Ishikawa (cell line): ENCODE results near the gene HTR1D.

Source experiments
- CEBPB ChIP-seq: IDR thresholded peaks from 2 replicates; pipeline ENCODE4 v1.6.1; 2012
- CREB1 ChIP-seq: IDR thresholded peaks from 2 replicates; pipeline ENCODE4 v1.6.1; 2012; ENCODE audit warnings: low read depth
- EGR1 ChIP-seq: IDR thresholded peaks from 2 replicates; pipeline ENCODE4 v1.6.1; 2012
- EP300 ChIP-seq: IDR thresholded peaks from 2 replicates; pipeline ENCODE4 v1.6.1; 2012; ENCODE audit warnings: borderline replicate concordance
- FOXM1 ChIP-seq: IDR thresholded peaks from 2 replicates; pipeline ENCODE4 v1.6.1; 2012; ENCODE audit warnings: low read depth, borderline replicate concordance
- MAX ChIP-seq: IDR thresholded peaks from 2 replicates; pipeline ENCODE4 v1.6.1; 2012
- NFIC ChIP-seq: IDR thresholded peaks from 2 replicates; pipeline ENCODE4 v1.6.1; 2012
- RAD21 ChIP-seq: IDR thresholded peaks from 2 replicates; pipeline ENCODE4 v1.6.1; 2012; ENCODE audit warnings: low read depth
- REST ChIP-seq: IDR thresholded peaks from 2 replicates; pipeline ENCODE4 v1.6.1; 2012; ENCODE audit warnings: low read depth, mild to moderate bottlenecking
- TAF1 ChIP-seq: IDR thresholded peaks from 2 replicates; pipeline ENCODE4 v1.6.1; 2012; ENCODE audit warnings: low read depth, mild to moderate bottlenecking
- TCF12 ChIP-seq: IDR thresholded peaks from 2 replicates; pipeline ENCODE4 v1.6.1; 2012; ENCODE audit warnings: low read depth
- TEAD4 ChIP-seq: IDR thresholded peaks from 2 replicates; pipeline ENCODE4 v1.6.1; 2012
- USF1 ChIP-seq: IDR thresholded peaks from 2 replicates; pipeline ENCODE4 v1.6.1; 2012
- YY1 ChIP-seq: IDR thresholded peaks from 2 replicates; pipeline ENCODE4 v1.6.1; 2012; ENCODE audit warnings: low read depth
- ZBTB7A ChIP-seq: IDR thresholded peaks from 2 replicates; pipeline ENCODE4 v1.6.1; 2012; ENCODE audit warnings: low read depth

HTR1D gene

GRCh38 chr1:23177031-23177430 lies 40.3 kb downstream of the HTR1D start:
- TF ChIP-seq EGR1 (no peak), FOXM1 (no peak), USF1 (no peak), CEBPB (no peak), RAD21 (no peak), REST (no peak), YY1 (no peak), NFIC (no peak), MAX (no peak), CREB1 (no peak), TCF12 (no peak)

- TF ChIP-seq TEAD4 = no peak
- no peak for TF ChIP-seq TAF1
- TF ChIP-seq USF1 = no peak
- no peak for TF ChIP-seq EP300
Observed at GRCh38 chr1:23174426-23175110, 42.7 kb downstream of the HTR1D start.

- TF ChIP-seq YY1 = no peak
- TF ChIP-seq USF1 = no peak
- TF ChIP-seq EP300 = no peak
- TF ChIP-seq TAF1 = no peak
- TF ChIP-seq ZBTB7A = no peak
- TF ChIP-seq NFIC = no peak
- no peak for TF ChIP-seq CEBPB
- no peak for TF ChIP-seq MAX
- TF ChIP-seq TCF12 = no peak
- no peak for TF ChIP-seq RAD21
- TF ChIP-seq FOXM1 = no peak
- no peak for TF ChIP-seq TEAD4
- TF ChIP-seq REST = no peak
- TF ChIP-seq CREB1 = no peak
- TF ChIP-seq EGR1 = no peak
Observed at GRCh38 chr1:23171181-23171755, 46.0 kb downstream of the HTR1D start.

GRCh38 chr1:23169727-23170335 lies 47.5 kb downstream of the HTR1D start:
- TF ChIP-seq TAF1 (no peak), USF1 (peak; percentile 88)

GRCh38 chr1:23169195-23169575 lies 48.1 kb downstream of the HTR1D start:
- TF ChIP-seq TEAD4 (no peak), CEBPB (no peak), YY1 (no peak), ZBTB7A (no peak), TCF12 (no peak), REST (no peak), EGR1 (no peak), CREB1 (no peak), FOXM1 (no peak)
